ENCODE data around the gene ZFPM1. TPM values are rescaled to one million over a fixed set of nuclear protein-coding genes. Genes with fewer than 3 reads are reported as not detected.
"Not testable (repeated sequence)": the region's sequence is repeated elsewhere in the genome, so short reads cannot be mapped to it uniquely, and the experiment has no call there.

Gene ZFPM1
- total RNA-seq, 1 donor from 2014 or later: 0.79 TPM

GRCh38 chr16:88468275-88469129 is 15.4 kb downstream of the ZFPM1 start:
- DNase-seq (ENCODE audit: low read depth): peak; percentile 9
- Histone ChIP-seq H3K27me3 (ENCODE audit: control insufficient read depth, insufficient read depth, low read length) (no peaks in the 10 kb centered on the region), H3K36me3 (ENCODE audit: control insufficient read depth, insufficient read depth, low read length) (no peaks in the 10 kb centered on the region), H3K4me3 (ENCODE audit: low read depth, low read length) (no peak overlapping the region)
- no peak for FAIRE-seq
- TF ChIP-seq, protein P1, sequence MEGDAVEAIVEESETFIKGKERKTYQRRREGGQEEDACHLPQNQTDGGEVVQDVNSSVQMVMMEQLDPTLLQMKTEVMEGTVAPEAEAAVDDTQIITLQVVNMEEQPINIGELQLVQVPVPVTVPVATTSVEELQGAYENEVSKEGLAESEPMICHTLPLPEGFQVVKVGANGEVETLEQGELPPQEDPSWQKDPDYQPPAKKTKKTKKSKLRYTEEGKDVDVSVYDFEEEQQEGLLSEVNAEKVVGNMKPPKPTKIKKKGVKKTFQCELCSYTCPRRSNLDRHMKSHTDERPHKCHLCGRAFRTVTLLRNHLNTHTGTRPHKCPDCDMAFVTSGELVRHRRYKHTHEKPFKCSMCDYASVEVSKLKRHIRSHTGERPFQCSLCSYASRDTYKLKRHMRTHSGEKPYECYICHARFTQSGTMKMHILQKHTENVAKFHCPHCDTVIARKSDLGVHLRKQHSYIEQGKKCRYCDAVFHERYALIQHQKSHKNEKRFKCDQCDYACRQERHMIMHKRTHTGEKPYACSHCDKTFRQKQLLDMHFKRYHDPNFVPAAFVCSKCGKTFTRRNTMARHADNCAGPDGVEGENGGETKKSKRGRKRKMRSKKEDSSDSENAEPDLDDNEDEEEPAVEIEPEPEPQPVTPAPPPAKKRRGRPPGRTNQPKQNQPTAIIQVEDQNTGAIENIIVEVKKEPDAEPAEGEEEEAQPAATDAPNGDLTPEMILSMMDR (IDR thresholded peaks at IDR 0.05; ENCODE audit: insufficient read depth, low read length, severe bottlenecking): no peak

DNA sequence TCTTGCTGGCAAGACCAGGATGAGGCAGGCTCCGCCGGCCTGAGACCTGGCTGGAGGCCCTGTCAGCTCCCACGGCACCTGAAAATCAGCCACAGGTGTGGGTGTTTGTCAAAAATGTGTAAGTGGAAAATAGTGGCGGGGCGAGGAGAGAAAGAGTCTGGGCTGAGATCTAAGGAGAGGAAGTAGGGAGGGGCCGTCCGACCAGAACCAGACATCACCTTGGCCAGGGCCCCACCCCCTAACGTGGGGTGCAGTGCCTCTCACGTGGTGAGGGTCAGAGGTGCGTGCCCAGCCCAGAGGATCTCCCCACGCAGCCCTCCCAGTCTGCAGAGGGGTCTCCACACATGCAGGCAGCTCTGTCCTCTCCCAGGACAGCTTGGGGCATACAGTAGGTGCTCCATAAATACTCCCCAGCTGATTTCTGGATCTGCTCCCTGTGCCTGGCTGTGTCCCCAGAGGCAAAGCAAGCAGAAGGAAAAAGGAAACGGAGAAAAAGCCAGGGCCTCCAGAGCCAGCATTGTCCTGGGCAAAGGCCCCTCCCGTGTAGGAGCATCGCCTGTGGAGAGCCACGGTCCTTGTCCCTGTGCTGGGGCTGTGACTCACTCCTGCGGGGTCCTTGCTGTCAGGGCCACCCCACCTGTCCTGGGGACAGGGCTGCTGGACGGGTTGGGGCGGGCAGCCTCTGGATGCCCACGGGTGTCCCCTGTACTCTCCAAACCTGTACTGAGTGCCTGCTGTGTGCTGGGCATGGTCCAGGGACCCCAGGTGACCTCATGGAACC is 16.7 kb downstream of the ZFPM1 start:
- no peak overlapping the region for H3K4me3 ChIP-seq (ENCODE audit: low read depth, low read length)
- TF ChIP-seq, protein P1 (IDR thresholded peaks at IDR 0.05; ENCODE audit: insufficient read depth, low read length, severe bottlenecking): no peak
- H3K27me3 ChIP-seq (ENCODE audit: control insufficient read depth, insufficient read depth, low read length): no peaks in the 10 kb centered on the region
- no peak for FAIRE-seq
- no peaks in the 10 kb centered on the region for H3K36me3 ChIP-seq (ENCODE audit: control insufficient read depth, insufficient read depth, low read length)
- no peak for DNase-seq (ENCODE audit: low read depth)

GRCh38 chr16:88470396-88470680 is 17.3 kb downstream of the ZFPM1 start:
- not testable (repeated sequence) for DNase-seq (ENCODE audit: low read depth); H3K27me3 ChIP-seq (ENCODE audit: control insufficient read depth, insufficient read depth, low read length); FAIRE-seq

DNA sequence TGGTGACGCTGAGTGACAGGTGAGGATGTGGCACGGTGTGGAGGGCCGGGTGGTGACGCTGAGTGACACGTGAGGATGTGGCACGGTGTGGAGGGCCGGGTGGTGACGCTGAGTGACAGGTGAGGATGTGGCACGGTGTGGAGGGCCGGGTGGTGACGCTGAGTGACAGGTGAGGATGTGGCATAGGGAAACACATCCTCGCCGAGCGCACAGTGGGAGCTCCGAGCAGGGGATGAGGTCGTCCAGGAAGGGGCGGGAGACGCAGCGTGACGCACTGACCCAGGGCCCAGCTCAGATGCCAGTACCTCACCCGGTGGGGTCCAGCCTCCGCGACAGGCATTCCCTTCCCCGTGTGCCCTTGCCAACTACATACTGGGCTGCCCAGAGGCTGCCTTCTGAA is 17.6 kb downstream of the ZFPM1 start:
- H3K4me3 ChIP-seq (ENCODE audit: low read depth, low read length); H3K27me3 ChIP-seq (ENCODE audit: control insufficient read depth, insufficient read depth, low read length); DNase-seq (ENCODE audit: low read depth); H3K36me3 ChIP-seq (ENCODE audit: control insufficient read depth, insufficient read depth, low read length); FAIRE-seq: not testable (repeated sequence)

More at GRCh38 chr16:88470396-88470680, 17.3 kb downstream of the ZFPM1 start:
- H3K4me3 ChIP-seq (ENCODE audit: low read depth, low read length); H3K36me3 ChIP-seq (ENCODE audit: control insufficient read depth, insufficient read depth, low read length): not testable (repeated sequence)

DNA sequence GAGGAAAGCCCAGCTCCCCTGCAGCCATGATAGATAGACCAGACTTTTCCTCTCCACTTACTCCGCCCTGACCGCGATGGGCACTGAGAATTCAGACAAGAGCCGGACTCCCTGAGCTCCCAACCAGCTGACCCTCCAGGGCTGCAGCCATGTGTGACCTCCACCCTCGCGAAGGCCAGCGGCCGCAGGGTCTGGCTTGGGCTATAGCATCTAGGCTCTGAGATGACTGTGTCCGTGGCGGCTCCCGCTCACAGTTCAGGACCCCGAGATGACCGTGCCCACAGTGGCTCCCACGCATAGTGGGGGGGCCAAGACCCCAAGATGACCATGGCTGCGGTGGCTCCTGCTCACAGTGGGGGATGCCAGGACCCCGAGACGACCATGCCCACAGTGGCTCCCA is 18.0 kb downstream of the ZFPM1 start:
- Histone ChIP-seq H3K27me3 (ENCODE audit: control insufficient read depth, insufficient read depth, low read length) (no peaks in the 10 kb centered on the region), H3K36me3 (ENCODE audit: control insufficient read depth, insufficient read depth, low read length) (no peaks in the 10 kb centered on the region), H3K4me3 (ENCODE audit: low read depth, low read length) (no peak overlapping the region)
- DNase-seq (ENCODE audit: low read depth) (no peak), FAIRE-seq (no peak)
- TF ChIP-seq, protein P1 (IDR thresholded peaks at IDR 0.05; ENCODE audit: insufficient read depth, low read length, severe bottlenecking): no peak

- no peaks in the 10 kb centered on the region for H3K27me3 ChIP-seq (ENCODE audit: control insufficient read depth, insufficient read depth, low read length)
- FAIRE-seq (no peak), DNase-seq (ENCODE audit: low read depth) (peak; percentile 15)
- TF ChIP-seq, protein P1 (IDR thresholded peaks at IDR 0.05; ENCODE audit: insufficient read depth, low read length, severe bottlenecking): no peak
- H3K4me3 ChIP-seq (ENCODE audit: low read depth, low read length): no peak overlapping the region
- no peaks in the 10 kb centered on the region for H3K36me3 ChIP-seq (ENCODE audit: control insufficient read depth, insufficient read depth, low read length)
Measured at GRCh38 chr16:88471575-88471974, 18.5 kb downstream of the ZFPM1 start.

Measured in bronchial epithelial cell (primary cell).